Activated naive CD4-positive, alpha-beta T cell treated with anti-CD3 and anti-CD28 coated beads, Interleukin-2, amount 50 U/mL, for 16 hours (primary cell): Measurements from ENCODE around the gene SEPHS2.
A peak's percentile ranks its signal among the peaks of the same experiment; 100 is the strongest.

ENCODE experiments used
- DNase-seq: peaks from one replicate; pipeline ENCODE4 v3.0.0-alpha.2; 2020

Gene SEPHS2

GRCh38 chr16:30429418-30429677 is 16.3 kb downstream of the SEPHS2 start:
- no peak for DNase-seq

DNA sequence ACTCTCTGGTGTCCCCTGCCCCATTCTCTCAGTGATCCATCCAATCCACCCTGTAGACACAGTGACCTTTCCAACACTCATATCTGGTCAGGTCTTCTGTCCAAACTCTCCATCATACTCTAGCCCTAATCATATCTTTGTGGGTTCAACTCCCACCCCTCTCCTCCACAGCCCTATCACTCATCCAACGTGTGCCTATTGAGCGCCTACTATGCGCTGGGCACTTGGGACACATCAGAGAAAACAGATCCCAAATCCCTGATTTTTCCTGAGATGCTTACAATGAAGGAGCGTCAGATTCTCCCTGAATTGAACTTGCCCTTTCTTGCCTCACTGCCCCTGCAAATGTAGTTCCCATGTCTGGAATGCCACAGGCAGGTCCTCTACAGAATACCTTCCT is 17.6 kb downstream of the SEPHS2 start:
- DNase-seq: no peak

GRCh38 chr16:30421010-30421409 is 24.7 kb downstream of the SEPHS2 start:
- DNase-seq: no peak

DNA sequence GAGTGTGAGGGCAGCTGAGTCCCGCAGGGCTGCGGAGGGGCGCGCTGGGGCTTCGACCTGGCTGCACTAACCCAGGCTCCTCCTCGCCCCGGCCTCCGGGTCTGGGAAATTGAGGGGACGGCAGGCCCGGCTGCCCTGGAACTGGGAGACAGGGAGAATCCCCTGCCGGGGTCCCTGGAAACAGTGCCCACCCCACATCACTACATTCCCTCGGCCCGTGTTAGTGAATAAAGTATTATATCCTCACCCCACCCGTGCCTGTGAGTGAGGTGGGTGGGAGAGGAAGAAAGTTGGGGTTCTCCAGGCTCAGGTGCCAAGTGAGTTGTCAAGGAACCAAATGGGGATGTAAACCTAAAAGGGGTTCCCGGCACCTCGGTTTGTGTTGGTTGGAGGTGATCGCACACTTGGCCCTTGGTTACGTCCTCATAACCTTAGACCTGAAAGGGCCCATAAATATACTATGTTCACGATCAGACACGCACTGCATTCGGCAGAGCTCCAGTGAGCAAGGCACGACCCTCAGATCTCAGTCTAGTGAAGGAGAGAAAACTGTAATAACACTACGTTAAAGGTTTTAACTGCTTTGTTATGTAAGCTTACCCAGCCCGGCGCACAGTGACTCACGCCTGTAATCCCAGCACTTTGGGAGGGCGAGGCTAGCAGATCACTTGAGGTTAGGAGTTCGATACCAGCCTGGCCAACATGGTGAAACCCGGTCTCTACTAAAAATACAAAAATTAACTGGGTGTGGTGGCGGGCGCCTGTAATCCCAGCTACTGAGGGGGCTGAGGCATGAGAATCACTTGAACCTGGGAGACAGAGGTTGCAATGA is 27.1 kb downstream of the SEPHS2 start:
- DNase-seq: peak; percentile 15

- peak; percentile 91 for DNase-seq
Observed at GRCh38 chr16:30417529-30418349, 27.9 kb downstream of the SEPHS2 start.

- no peak for DNase-seq
Observed at GRCh38 chr16:30416624-30417528, 28.8 kb downstream of the SEPHS2 start.

- no peak for DNase-seq
Observed at GRCh38 chr16:30416047-30416603, 29.5 kb downstream of the SEPHS2 start.

DNA sequence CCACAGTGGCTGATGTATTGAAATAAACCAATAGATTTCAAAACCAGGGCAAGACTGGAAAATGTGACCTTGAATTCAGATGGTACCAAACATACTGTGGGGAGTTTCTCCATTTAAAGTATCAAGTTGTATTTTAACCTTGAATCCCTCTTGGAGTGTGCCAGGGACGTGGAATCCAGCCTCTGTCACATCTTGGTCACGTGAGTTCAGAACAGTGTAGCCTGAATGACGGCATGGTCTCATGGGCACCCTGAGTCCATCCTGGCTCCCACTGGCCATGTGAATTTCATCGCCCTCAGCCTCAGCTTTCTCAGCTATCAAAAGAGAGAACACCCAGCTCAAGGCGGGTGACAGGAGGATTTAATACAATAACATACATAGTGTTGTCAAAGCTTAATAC is 31.5 kb downstream of the SEPHS2 start:
- DNase-seq: no peak

DNA sequence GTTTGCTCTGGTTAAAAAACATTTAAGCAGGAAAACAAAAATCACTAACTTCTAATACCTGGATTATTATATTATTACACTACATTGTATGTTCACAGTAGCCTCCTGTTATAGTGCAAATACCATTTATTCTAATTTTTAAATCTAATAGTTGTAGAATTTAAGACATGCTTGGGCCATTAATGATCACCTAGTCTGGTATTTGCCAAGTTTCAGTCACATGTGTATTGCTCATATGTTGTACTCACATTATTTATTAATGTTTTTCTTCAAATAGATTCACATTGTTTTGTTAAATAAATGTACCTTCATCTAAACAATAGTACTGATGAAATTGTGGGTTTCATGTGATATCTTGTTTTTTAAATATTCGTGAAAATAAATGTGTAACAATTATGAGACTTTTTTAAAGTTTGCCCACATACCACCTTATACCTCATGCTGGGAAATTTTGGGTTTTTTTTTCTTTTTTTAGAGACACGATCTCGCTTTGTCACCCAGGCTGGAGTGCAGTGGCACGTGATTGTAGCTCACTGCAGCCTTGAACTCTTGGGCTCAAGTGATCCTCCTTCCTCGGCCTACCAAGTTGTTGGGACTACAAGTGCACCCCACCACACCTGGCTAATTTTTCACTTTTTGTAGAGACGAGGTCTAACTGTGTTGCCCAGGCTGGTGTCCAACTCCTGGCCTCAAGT is 32.4 kb downstream of the SEPHS2 start:
- DNase-seq: no peak

- peak; percentile 89 for DNase-seq
Observed at GRCh38 chr16:30409125-30410060, 36.3 kb downstream of the SEPHS2 start.

- DNase-seq: no peak
Observed at GRCh38 chr16:30407804-30408534, 37.7 kb downstream of the SEPHS2 start.

GRCh38 chr16:30407102-30407803 is 38.4 kb downstream of the SEPHS2 start, which contains the start of gene ZNF771:
ZNF771 (plus strand) TSS chr16:30407606; CDS start chr16:30408054, 448 bp downstream.
- DNase-seq: peak; percentile 93

DNA sequence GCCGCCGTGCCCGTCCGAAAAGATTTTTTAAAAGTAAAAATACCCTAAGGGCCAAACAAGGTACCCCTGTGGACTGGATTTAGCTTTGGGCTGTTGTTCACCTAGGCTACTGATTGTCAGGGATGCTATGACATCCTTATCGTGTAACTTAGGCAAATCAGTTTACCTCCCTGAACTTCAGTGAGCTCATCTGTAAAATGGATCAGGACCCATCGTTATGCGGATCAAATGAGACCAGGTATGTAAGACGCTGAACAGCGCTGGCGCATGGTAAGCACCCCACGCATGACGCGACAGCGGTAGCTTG is 38.9 kb downstream of the SEPHS2 start:
- DNase-seq: no peak

- no peak for DNase-seq
Observed at GRCh38 chr16:30401768-30402425, 43.8 kb downstream of the SEPHS2 start.

- no peak for DNase-seq
Observed at GRCh38 chr16:30399435-30400186, 46.1 kb downstream of the SEPHS2 start.

- no peak for DNase-seq
Observed at GRCh38 chr16:30398661-30399434, 46.8 kb downstream of the SEPHS2 start.

DNA sequence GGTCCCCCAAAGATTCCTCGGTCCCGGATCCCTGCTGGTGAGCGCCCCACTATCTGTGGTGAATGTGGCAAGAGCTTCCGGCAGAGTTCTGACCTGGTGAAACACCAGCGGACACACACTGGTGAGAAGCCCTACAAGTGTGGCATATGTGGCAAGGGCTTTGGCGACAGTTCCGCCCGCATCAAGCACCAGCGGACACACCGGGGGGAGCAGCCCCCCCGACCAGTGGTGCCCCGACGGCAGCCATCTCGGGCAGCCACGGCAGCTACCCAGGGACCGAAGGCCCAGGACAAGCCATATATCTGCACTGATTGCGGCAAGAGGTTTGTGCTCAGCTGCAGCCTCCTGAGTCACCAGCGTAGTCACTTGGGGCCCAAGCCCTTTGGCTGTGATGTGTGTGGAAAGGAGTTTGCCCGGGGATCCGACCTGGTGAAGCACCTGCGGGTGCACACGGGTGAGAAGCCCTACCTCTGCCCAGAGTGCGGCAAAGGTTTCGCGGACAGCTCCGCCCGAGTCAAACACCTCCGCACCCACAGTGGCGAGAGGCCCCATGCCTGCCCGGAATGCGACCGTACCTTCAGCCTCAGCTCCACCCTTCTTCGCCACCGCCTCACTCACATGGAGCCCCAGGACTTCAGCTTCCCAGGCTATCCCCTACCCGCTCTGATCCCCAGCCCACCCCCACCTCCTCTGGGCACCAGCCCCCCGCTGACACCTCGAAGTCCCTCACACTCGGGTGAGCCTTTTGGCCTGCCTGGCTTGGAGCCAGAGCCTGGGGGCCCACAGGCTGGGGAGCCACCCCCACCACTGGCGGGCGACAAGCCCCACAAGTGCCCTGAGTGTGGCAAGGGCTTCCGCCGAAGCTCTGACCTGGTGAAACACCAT is 47.7 kb downstream of the SEPHS2 start:
- no peak for DNase-seq
